ENCODE results near the gene SKOR2. TPM values are rescaled to one million over a fixed set of nuclear protein-coding genes. Genes with fewer than 3 reads are reported as not detected.

Gene SKOR2
- total and polyA plus RNA-seq, 2 of the 4 experiments (the other 2 are of a cell fraction), result not detected

DNA sequence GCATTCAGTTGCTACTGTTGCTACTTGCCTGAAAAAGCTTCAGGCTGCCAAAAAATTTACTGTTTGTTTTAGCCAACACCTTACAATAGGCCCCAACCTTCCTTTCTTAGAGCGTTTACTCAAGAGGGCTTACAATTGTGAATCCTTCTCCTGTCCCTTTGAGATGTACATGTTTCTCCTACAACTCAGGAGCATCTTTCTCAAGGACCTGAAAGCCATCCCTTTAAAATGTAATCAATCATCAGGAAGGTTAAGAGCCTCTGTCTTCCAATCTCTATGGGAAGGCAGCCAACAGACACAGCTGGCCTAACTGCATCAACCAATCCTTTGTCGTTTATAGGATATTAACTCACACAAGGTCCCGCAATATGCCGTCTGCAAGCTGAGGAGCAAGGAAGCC, 71.9 kb downstream of the SKOR2 start:
- Histone ChIP-seq H3K36me3 (ENCODE audit: control insufficient read depth, insufficient read depth, low read length) (no peaks in the 10 kb centered on the region), H2BK20ac (ENCODE audit: low read depth, low read length) (no peak overlapping the region), H2AK5ac (ENCODE audit: low read depth, low read length) (no peak overlapping the region), H3K18ac (ENCODE audit: low read depth, low read length) (no peak overlapping the region), H3K27ac (ENCODE audit: insufficient read depth, low read length) (no peak overlapping the region), H2BK120ac (ENCODE audit: low read depth, low read length) (no peak overlapping the region), H4K91ac (ENCODE audit: insufficient read depth, low read depth, low read length) (no peak overlapping the region), H4K20me1 (ENCODE audit: insufficient read depth, low read length) (peaks cover 8% of the 10 kb centered on the region; the same call in 1 of the 2 replicates), H3K23ac (ENCODE audit: low read depth, low read length) (no peak overlapping the region), H3K4ac (ENCODE audit: low read depth, low read length) (no peak overlapping the region), H2AFZ (replicated peaks; ENCODE audit: low read length, poor library complexity) (no peak overlapping the region), H3K4me1 (ENCODE audit: control insufficient read depth, insufficient read depth, low read length) (peaks cover 2% of the 10 kb centered on the region), H4K8ac (ENCODE audit: low read depth in 2 of 2, low read length in 2 of 2) (no peak overlapping the region), H4K5ac (ENCODE audit: low read depth, low read length) (no peak overlapping the region), H3K27me3 (ENCODE audit: control insufficient read depth, insufficient read depth, low read length) (peaks cover 4% of the 10 kb centered on the region), H3K14ac (replicated peaks; ENCODE audit: low read depth, low read length) (no peak overlapping the region), H3K4me3 (ENCODE audit: insufficient read depth, low read depth, low read length) (no peak overlapping the region), H3K4me2 (ENCODE audit: low read depth, low read length) (no peak overlapping the region), H2AK9ac (replicated peaks; ENCODE audit: low read depth, low read length, poor library complexity) (no peak overlapping the region), H3K56ac (ENCODE audit: extremely low read depth, insufficient read depth, low read length) (no peak overlapping the region), H3K79me1 (ENCODE audit: low read depth in 1 of 2, low read length in 2 of 2) (peaks cover 2 to 13% of the 10 kb centered on the region in 2 experiments; a peak in 3 of 4 replicates), H3K9me3 (ENCODE audit: control insufficient read depth, insufficient read depth, low read length) (no peaks in the 10 kb centered on the region), H2BK15ac (ENCODE audit: low read depth, low read length) (no peak overlapping the region), H2BK5ac (ENCODE audit: low read depth, low read length, poor library complexity, severe bottlenecking) (no peak overlapping the region), H3K9ac (ENCODE audit: low read depth, low read length) (no peak overlapping the region), H3K9me1 (ENCODE audit: insufficient read depth, low read length) (peaks cover 2% of the 10 kb centered on the region; the same call in 1 of the 2 replicates)
- in situ Hi-C loops (cut with MboI; ENCODE audit: low sequenced_read_pairs) (no loop called here), intact Hi-C loops (cut with micrococcal nuclease) (no loop called here), dilution Hi-C loops (cut with HindIII; ENCODE audit: low sequenced_read_pairs, unreplicated experiment) (no loop called here)
- ChIA-PET POLR2A (ENCODE audit: unreplicated experiment) (no interaction called here), CTCF (no interaction called here)
- WGBS, 2 experiments (ENCODE audit: extremely low coverage in 2 of 2, insufficient read length in 1 of 2), result 37% methylated on average over 3 of the region's 4 CpGs; no CpG with 5 or more reads in 1 of the 2 experiments
- DNase-seq, result no peak
- ATAC-seq (ENCODE audit: low read depth), result no peak
- BruUV-seq (replicated peaks), result no TSS peak
- TF ChIP-seq RFX5 (IDR thresholded peaks at IDR 0.05; ENCODE audit: low read depth, low read length), result no peak
- no peak for TF ChIP-seq POLR2A (IDR thresholded peaks at IDR 0.05; ENCODE audit: low read depth, low read length)
- no peak for TF ChIP-seq MXI1 (IDR thresholded peaks at IDR 0.05; ENCODE audit: borderline replicate concordance, low read depth, low read length)
- TF ChIP-seq, protein P1, sequence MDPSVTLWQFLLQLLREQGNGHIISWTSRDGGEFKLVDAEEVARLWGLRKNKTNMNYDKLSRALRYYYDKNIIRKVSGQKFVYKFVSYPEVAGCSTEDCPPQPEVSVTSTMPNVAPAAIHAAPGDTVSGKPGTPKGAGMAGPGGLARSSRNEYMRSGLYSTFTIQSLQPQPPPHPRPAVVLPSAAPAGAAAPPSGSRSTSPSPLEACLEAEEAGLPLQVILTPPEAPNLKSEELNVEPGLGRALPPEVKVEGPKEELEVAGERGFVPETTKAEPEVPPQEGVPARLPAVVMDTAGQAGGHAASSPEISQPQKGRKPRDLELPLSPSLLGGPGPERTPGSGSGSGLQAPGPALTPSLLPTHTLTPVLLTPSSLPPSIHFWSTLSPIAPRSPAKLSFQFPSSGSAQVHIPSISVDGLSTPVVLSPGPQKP (IDR thresholded peaks at IDR 0.05; ENCODE audit: borderline replicate concordance, low read depth, low read length), result no peak
- no peak for TF ChIP-seq MAZ (IDR thresholded peaks at IDR 0.05; ENCODE audit: borderline replicate concordance, low read depth, low read length)
- TF ChIP-seq CEBPB (IDR thresholded peaks at IDR 0.05; ENCODE audit: low read depth, low read length), result no peak
- TF ChIP-seq, protein P2, sequence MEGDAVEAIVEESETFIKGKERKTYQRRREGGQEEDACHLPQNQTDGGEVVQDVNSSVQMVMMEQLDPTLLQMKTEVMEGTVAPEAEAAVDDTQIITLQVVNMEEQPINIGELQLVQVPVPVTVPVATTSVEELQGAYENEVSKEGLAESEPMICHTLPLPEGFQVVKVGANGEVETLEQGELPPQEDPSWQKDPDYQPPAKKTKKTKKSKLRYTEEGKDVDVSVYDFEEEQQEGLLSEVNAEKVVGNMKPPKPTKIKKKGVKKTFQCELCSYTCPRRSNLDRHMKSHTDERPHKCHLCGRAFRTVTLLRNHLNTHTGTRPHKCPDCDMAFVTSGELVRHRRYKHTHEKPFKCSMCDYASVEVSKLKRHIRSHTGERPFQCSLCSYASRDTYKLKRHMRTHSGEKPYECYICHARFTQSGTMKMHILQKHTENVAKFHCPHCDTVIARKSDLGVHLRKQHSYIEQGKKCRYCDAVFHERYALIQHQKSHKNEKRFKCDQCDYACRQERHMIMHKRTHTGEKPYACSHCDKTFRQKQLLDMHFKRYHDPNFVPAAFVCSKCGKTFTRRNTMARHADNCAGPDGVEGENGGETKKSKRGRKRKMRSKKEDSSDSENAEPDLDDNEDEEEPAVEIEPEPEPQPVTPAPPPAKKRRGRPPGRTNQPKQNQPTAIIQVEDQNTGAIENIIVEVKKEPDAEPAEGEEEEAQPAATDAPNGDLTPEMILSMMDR (conservative IDR thresholded peaks at IDR 0.05; ENCODE audit: low read depth, low read length), result no peak
- no peak for TF ChIP-seq MAFK (IDR thresholded peaks at IDR 0.05; ENCODE audit: low read depth, low read length)
- TF ChIP-seq CHD1 (IDR thresholded peaks at IDR 0.05; ENCODE audit: low read depth, low read length), result no peak
- no peak for TF ChIP-seq RAD21 (IDR thresholded peaks at IDR 0.05; ENCODE audit: low read length)
- TF ChIP-seq, protein P3, sequence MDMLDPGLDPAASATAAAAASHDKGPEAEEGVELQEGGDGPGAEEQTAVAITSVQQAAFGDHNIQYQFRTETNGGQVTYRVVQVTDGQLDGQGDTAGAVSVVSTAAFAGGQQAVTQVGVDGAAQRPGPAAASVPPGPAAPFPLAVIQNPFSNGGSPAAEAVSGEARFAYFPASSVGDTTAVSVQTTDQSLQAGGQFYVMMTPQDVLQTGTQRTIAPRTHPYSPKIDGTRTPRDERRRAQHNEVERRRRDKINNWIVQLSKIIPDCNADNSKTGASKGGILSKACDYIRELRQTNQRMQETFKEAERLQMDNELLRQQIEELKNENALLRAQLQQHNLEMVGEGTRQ (IDR thresholded peaks at IDR 0.05; ENCODE audit: low read depth, low read length), result no peak
- no peak for TF ChIP-seq SMC3 (IDR thresholded peaks at IDR 0.05; ENCODE audit: low read depth, low read length)
- TF ChIP-seq BHLHE40 (IDR thresholded peaks at IDR 0.05; ENCODE audit: low read depth, low read length), result no peak
- TF ChIP-seq RCOR1 (IDR thresholded peaks at IDR 0.05; ENCODE audit: insufficient replicate concordance, low read length), result no peak

All from IMR-90 (cell line).